HepG2 (cell line): ENCODE measurements around the gene FASTK. TPM values are rescaled to one million over a fixed set of nuclear protein-coding genes. Genes with fewer than 3 reads are reported as not detected.

Experiments used
- AFF4 ChIP-seq: sonication (generic); formaldehyde crosslinking; IDR thresholded peaks from 2 replicates; pipeline ENCODE4 v1.4.0; 2020; ENCODE audit warnings: missing genetic modification reagents
- AHDC1 ChIP-seq: sonication (generic); formaldehyde crosslinking; IDR thresholded peaks from 2 replicates; pipeline ENCODE4 v1.5.1; 2020; ENCODE audit warnings: mild to moderate bottlenecking, missing genetic modification reagents, borderline replicate concordance
- ARHGAP35 ChIP-seq: sonication (generic); formaldehyde crosslinking; IDR thresholded peaks from 2 replicates; pipeline ENCODE4 v1.9.0; 2022; ENCODE audit warnings: mild to moderate bottlenecking, inconsistent platforms, moderate library complexity, missing genetic modification reagents, borderline replicate concordance
- ESRRA ChIP-seq: sonication (generic); formaldehyde crosslinking; IDR thresholded peaks from 2 replicates; pipeline ENCODE4 v1.5.1; 2020; ENCODE audit warnings: mild to moderate bottlenecking, low read depth, missing genetic modification reagents
- IRF2 ChIP-seq: IDR thresholded peaks from 2 replicates; pipeline ENCODE4 v1.6.1; 2018; ENCODE audit warnings: missing genetic modification reagents, missing compliant biosample characterization
- MAFG ChIP-seq: sonication (generic); formaldehyde crosslinking; IDR thresholded peaks from 2 replicates; pipeline ENCODE4 v1.5.1; 2020; ENCODE audit warnings: mild to moderate bottlenecking, missing genetic modification reagents
- MYC ChIP-seq: sonication (generic); formaldehyde crosslinking; IDR thresholded peaks from 2 replicates; pipeline ENCODE4 v1.9.0; 2021; ENCODE audit warnings: missing genetic modification reagents, borderline replicate concordance
- PHF5A ChIP-seq: IDR thresholded peaks from one replicate; pipeline ENCODE4 v1.6.1; 2018; ENCODE audit warnings: low read depth, missing genetic modification reagents; ENCODE audit not compliant: unreplicated experiment
- PITX1 ChIP-seq: sonication (generic); formaldehyde crosslinking; IDR thresholded peaks from 2 replicates; pipeline ENCODE4 v1.5.1; 2020; ENCODE audit warnings: mild to moderate bottlenecking, missing genetic modification reagents
- PLSCR1 ChIP-seq: sonication (generic); formaldehyde crosslinking; IDR thresholded peaks from 2 replicates; pipeline ENCODE4 v1.5.0; 2020; ENCODE audit warnings: missing genetic modification reagents, mild to moderate bottlenecking, borderline replicate concordance
- PREB ChIP-seq: sonication (generic); formaldehyde crosslinking; IDR thresholded peaks from 2 replicates; pipeline ENCODE4 v1.4.0; 2020; ENCODE audit warnings: missing genetic modification reagents
- RBAK ChIP-seq: sonication (generic); formaldehyde crosslinking; IDR thresholded peaks from 2 replicates; pipeline ENCODE4 v1.5.1; 2020; ENCODE audit warnings: mild to moderate bottlenecking, missing genetic modification reagents
- SMAD1 ChIP-seq: sonication (generic); formaldehyde crosslinking; IDR thresholded peaks from 2 replicates; pipeline ENCODE4 v1.4.0; 2020; ENCODE audit warnings: missing genetic modification reagents, low read depth, mild to moderate bottlenecking, borderline replicate concordance
- SP140L ChIP-seq: sonication (generic); formaldehyde crosslinking; IDR thresholded peaks from 2 replicates; pipeline ENCODE4 v1.4.0; 2020; ENCODE audit warnings: missing genetic modification reagents, borderline replicate concordance
- ZBTB8A ChIP-seq: sonication (generic); formaldehyde crosslinking; IDR thresholded peaks from 2 replicates; pipeline ENCODE4 v1.4.0; 2020; ENCODE audit warnings: mild to moderate bottlenecking, low read depth, missing genetic modification reagents, borderline replicate concordance
- ZNF432 ChIP-seq: sonication (generic); formaldehyde crosslinking; IDR thresholded peaks from 2 replicates; pipeline ENCODE4 v1.5.0; 2020; ENCODE audit warnings: missing genetic modification reagents, mild to moderate bottlenecking, borderline replicate concordance
- ZNF788 ChIP-seq: sonication (generic); formaldehyde crosslinking; IDR thresholded peaks from 2 replicates; pipeline ENCODE4 v1.5.0; 2020; ENCODE audit warnings: mild to moderate bottlenecking, missing genetic modification reagents, borderline replicate concordance
- ZNF850 ChIP-seq: sonication (generic); formaldehyde crosslinking; conservative IDR thresholded peaks from 2 replicates; pipeline ENCODE4 v1.9.0; 2021; ENCODE audit warnings: mild to moderate bottlenecking, missing genetic modification reagents
- polyA plus RNA-seq, 8 experiments: library from polyadenylated mRNA; depleted of rRNA in 3 of 8; stranded (reverse) in 7 of 8; unstranded in 1 of 8; fragments of >200 nt; fragmentation: Illumina TruSeq in 4 of 8; extraction: Trizol in 4 of 8; gene quantifications; 2 replicates each; pipeline versions ENCODE4 v1.2.1 to v1.2.3, GENCODE V29; 2011 to 2016; ENCODE audit warnings: low read depth in 4 of 8, missing spikeins in 1 of 8, mixed read lengths in 1 of 8; ENCODE audit not compliant: insufficient read depth in 1 of 8
- total RNA-seq, 5 experiments: library from RNA; depleted of rRNA; stranded (reverse); fragments of >200 nt; fragmentation: Illumina TruSeq; extraction: Trizol; gene quantifications; 2 replicates each; pipeline ENCODE4 v1.2.3, GENCODE V29; 2016; ENCODE audit warnings: low read depth in 1 of 5

The FASTK gene
- total and polyA plus RNA-seq, 2 of the 13 experiments (the other 11 are each of a cell fraction or from before 2014, with no cell fraction given), result 52.9 to 55.7 TPM

GRCh38 chr7:151087245-151088018 lies 6.8 kb upstream of the FASTK start (continued):
- TF ChIP-seq AHDC1 (CRISPR knock-in tag) (no peak), ZNF850 (CRISPR knock-in tag) (no peak), PREB (CRISPR knock-in tag) (no peak), AFF4 (CRISPR knock-in tag) (no peak), MYC (peak; percentile 70), PLSCR1 (CRISPR knock-in tag) (no peak), ZNF788 (CRISPR knock-in tag) (no peak), RBAK (CRISPR knock-in tag) (no peak), PITX1 (CRISPR knock-in tag) (no peak), PHF5A (CRISPR knock-in tag) (no peak), ZNF432 (CRISPR knock-in tag) (no peak), SP140L (CRISPR knock-in tag) (no peak), ARHGAP35 (CRISPR knock-in tag) (no peak; the same call in 1 of the 2 replicates), ESRRA (CRISPR knock-in tag) (peak; percentile 67), MAFG (no peak), ZBTB8A (CRISPR knock-in tag) (no peak), IRF2 (CRISPR knock-in tag) (peak; percentile 55), SMAD1 (CRISPR knock-in tag) (no peak)
